SK-N-SH treated with all-trans-retinoic acid at 6 μM for 48 hours (cell line): ENCODE measurements around the gene FAM228B.

Experiments used
- ATAC-seq: fragments of 200-7000 bp; cut with Tn5 transposase; 3 replicates; pipeline ENCODE4 v1.9.1; 2020; ENCODE audit warnings: mild to moderate bottlenecking, moderate library complexity
- ARNTL ChIP-seq: fragments of 450-650 bp; formaldehyde crosslinking; IDR thresholded peaks from 2 replicates; pipeline ENCODE4 v1.5.0; 2020; ENCODE audit warnings: low read depth, mild to moderate bottlenecking, moderate library complexity, borderline replicate concordance
- BACH2 ChIP-seq: fragments of 250-450 bp; sonication (Bioruptor Pico); IDR thresholded peaks from 2 replicates; pipeline ENCODE4 v1.9.0; 2021; ENCODE audit warnings: mild to moderate bottlenecking, borderline replicate concordance
- CSDC2 ChIP-seq: fragments of 250-450 bp; sonication (Bioruptor Pico); IDR thresholded peaks from 2 replicates; pipeline ENCODE4 v1.5.0; 2020; ENCODE audit warnings: mild to moderate bottlenecking, moderate library complexity
- ESRRG ChIP-seq: fragments of 250-450 bp; sonication (Bioruptor Pico); IDR thresholded peaks from 2 replicates; pipeline ENCODE4 v1.6.1; 2021; ENCODE audit warnings: mild to moderate bottlenecking
- GLIS3 ChIP-seq: fragments of 250-450 bp; sonication (Bioruptor Pico); IDR thresholded peaks from 2 replicates; pipeline ENCODE4 v1.5.0; 2020; ENCODE audit warnings: mild to moderate bottlenecking, moderate library complexity
- ISL1 ChIP-seq: fragments of 250-450 bp; sonication (Bioruptor Pico); IDR thresholded peaks from 2 replicates; pipeline ENCODE4 v2.1.2; 2022; ENCODE audit warnings: mild to moderate bottlenecking, moderate library complexity
- OSR1 ChIP-seq: fragments of 250-450 bp; sonication (Bioruptor Pico); IDR thresholded peaks from 2 replicates; pipeline ENCODE4 v1.8.0; 2022; ENCODE audit warnings: moderate library complexity, mild to moderate bottlenecking, inconsistent platforms
- POU6F1 ChIP-seq: fragments of 250-450 bp; sonication (Bioruptor Pico); IDR thresholded peaks from 2 replicates; pipeline ENCODE4 v1.8.0; 2021; ENCODE audit warnings: low read depth, mild to moderate bottlenecking, moderate library complexity, borderline replicate concordance
- PPARA ChIP-seq: fragments of 250-450 bp; sonication (Bioruptor Pico); IDR thresholded peaks from 2 replicates; pipeline ENCODE4 v1.5.0; 2020; ENCODE audit warnings: mild to moderate bottlenecking, borderline replicate concordance
- RARB ChIP-seq: fragments of 250-450 bp; sonication (Bioruptor Pico); IDR thresholded peaks from 2 replicates; pipeline ENCODE4 v1.8.0; 2021; ENCODE audit warnings: mild to moderate bottlenecking, moderate library complexity
- SNAI2 ChIP-seq: fragments of 250-450 bp; sonication (Bioruptor Pico); IDR thresholded peaks from 2 replicates; pipeline ENCODE4 v1.5.0; 2020; ENCODE audit warnings: mild to moderate bottlenecking, moderate library complexity
- TCF4 ChIP-seq: fragments of 250-450 bp; sonication (Bioruptor Pico); IDR thresholded peaks from 2 replicates; pipeline ENCODE4 v1.8.0; 2021; ENCODE audit warnings: mild to moderate bottlenecking, moderate library complexity, borderline replicate concordance
- TOX ChIP-seq: fragments of 250-450 bp; sonication (Bioruptor Pico); IDR thresholded peaks from 2 replicates; pipeline ENCODE4 v1.8.0; 2021; ENCODE audit warnings: mild to moderate bottlenecking, moderate library complexity, borderline replicate concordance
- ZC3H10 ChIP-seq: fragments of 250-450 bp; sonication (Bioruptor Pico); IDR thresholded peaks from 2 replicates; pipeline ENCODE4 v1.5.1; 2021; ENCODE audit warnings: mild to moderate bottlenecking, moderate library complexity
- ZFP3 ChIP-seq: fragments of 250-450 bp; sonication (Bioruptor Pico); IDR thresholded peaks from 2 replicates; pipeline ENCODE4 v1.5.0; 2020; ENCODE audit warnings: mild to moderate bottlenecking, moderate library complexity
- ZFP30 ChIP-seq: fragments of 450-650 bp; formaldehyde crosslinking; IDR thresholded peaks from 2 replicates; pipeline ENCODE4 v1.5.0; 2022; ENCODE audit warnings: mild to moderate bottlenecking, moderate library complexity
- ZNF565 ChIP-seq: fragments of 450-650 bp; formaldehyde crosslinking; conservative IDR thresholded peaks from 2 replicates; pipeline ENCODE4 v1.5.0; 2020; ENCODE audit warnings: low read depth, mild to moderate bottlenecking, moderate library complexity
- ZNF70 ChIP-seq: fragments of 450-650 bp; formaldehyde crosslinking; IDR thresholded peaks from 2 replicates; pipeline ENCODE4 v1.5.0; 2020; ENCODE audit warnings: mild to moderate bottlenecking, moderate library complexity
- ZNF8 ChIP-seq: fragments of 450-650 bp; formaldehyde crosslinking; IDR thresholded peaks from 2 replicates; pipeline ENCODE4 v1.5.0; 2020; ENCODE audit warnings: mild to moderate bottlenecking, moderate library complexity
- TF ChIP-seq, protein P1 (sequence below): fragments of 250-450 bp; sonication (Bioruptor Pico); IDR thresholded peaks from 2 replicates; pipeline ENCODE4 v1.5.1; 2020; ENCODE audit warnings: low read depth, mild to moderate bottlenecking, moderate library complexity
- TF ChIP-seq, protein P2 (sequence below): fragments of 250-450 bp; sonication (Bioruptor Pico); IDR thresholded peaks from 2 replicates; pipeline ENCODE4 v1.8.0; 2020; ENCODE audit warnings: mild to moderate bottlenecking, moderate library complexity, borderline replicate concordance
- TF ChIP-seq, protein P3 (sequence below): fragments of 250-450 bp; sonication (Bioruptor Pico); IDR thresholded peaks from 2 replicates; pipeline ENCODE4 v1.5.0; 2020; ENCODE audit warnings: mild to moderate bottlenecking, moderate library complexity
- TF ChIP-seq, protein P4 (sequence below): fragments of 250-450 bp; sonication (Bioruptor Pico); IDR thresholded peaks from 2 replicates; pipeline ENCODE4 v1.5.1; 2021; ENCODE audit warnings: mild to moderate bottlenecking, moderate library complexity

Gene FAM228B

GRCh38 chr2:24123195-24123921 lies at the start of gene FAM228B, which contains the start of gene PFN4:
FAM228B (plus strand) TSS chr2:24123469; CDS start chr2:24124362, 893 bp downstream.
PFN4 (minus strand) TSS chr2:24123334; CDS start chr2:24122535, 799 bp downstream.
- peak; percentile 84 for ATAC-seq
- TF ChIP-seq PPARA (CRISPR knock-in tag) (0 out of 2 replicates have a peak, but pooled peaks have one; percentile 39), ARNTL (CRISPR knock-in tag) (no peak), POU6F1 (no peak), SNAI2 (no peak), ZC3H10 (CRISPR knock-in tag) (no peak), RARB (CRISPR knock-in tag) (no peak), CSDC2 (CRISPR knock-in tag) (no peak), ZNF565 (CRISPR knock-in tag) (no peak), GLIS3 (CRISPR knock-in tag) (0 out of 2 replicates have a peak, but pooled peaks have one; percentile 32), ESRRG (CRISPR knock-in tag) (no peak), ZNF8 (CRISPR knock-in tag) (no peak), OSR1 (CRISPR knock-in tag) (no peak), ZNF70 (CRISPR knock-in tag) (0 out of 2 replicates have a peak, but pooled peaks have one; percentile 8), TOX (CRISPR knock-in tag) (no peak), ISL1 (CRISPR knock-in tag) (no peak), ZFP3 (0 out of 2 replicates have a peak, but pooled peaks have one; percentile 35), ZFP30 (no peak), TCF4 (CRISPR knock-in tag) (no peak), BACH2 (0 out of 2 replicates have a peak, but pooled peaks have one; percentile 49)
- TF ChIP-seq, protein P1, sequence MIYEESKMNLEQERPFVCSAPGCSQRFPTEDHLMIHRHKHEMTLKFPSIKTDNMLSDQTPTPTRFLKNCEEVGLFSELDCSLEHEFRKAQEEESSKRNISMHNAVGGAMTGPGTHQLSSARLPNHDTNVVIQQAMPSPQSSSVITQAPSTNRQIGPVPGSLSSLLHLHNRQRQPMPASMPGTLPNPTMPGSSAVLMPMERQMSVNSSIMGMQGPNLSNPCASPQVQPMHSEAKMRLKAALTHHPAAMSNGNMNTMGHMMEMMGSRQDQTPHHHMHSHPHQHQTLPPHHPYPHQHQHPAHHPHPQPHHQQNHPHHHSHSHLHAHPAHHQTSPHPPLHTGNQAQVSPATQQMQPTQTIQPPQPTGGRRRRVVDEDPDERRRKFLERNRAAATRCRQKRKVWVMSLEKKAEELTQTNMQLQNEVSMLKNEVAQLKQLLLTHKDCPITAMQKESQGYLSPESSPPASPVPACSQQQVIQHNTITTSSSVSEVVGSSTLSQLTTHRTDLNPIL, result no peak
- TF ChIP-seq, protein P2, sequence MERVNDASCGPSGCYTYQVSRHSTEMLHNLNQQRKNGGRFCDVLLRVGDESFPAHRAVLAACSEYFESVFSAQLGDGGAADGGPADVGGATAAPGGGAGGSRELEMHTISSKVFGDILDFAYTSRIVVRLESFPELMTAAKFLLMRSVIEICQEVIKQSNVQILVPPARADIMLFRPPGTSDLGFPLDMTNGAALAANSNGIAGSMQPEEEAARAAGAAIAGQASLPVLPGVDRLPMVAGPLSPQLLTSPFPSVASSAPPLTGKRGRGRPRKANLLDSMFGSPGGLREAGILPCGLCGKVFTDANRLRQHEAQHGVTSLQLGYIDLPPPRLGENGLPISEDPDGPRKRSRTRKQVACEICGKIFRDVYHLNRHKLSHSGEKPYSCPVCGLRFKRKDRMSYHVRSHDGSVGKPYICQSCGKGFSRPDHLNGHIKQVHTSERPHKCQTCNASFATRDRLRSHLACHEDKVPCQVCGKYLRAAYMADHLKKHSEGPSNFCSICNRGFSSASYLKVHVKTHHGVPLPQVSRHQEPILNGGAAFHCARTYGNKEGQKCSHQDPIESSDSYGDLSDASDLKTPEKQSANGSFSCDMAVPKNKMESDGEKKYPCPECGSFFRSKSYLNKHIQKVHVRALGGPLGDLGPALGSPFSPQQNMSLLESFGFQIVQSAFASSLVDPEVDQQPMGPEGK (CRISPR knock-in tag), result no peak
- TF ChIP-seq, protein P3, sequence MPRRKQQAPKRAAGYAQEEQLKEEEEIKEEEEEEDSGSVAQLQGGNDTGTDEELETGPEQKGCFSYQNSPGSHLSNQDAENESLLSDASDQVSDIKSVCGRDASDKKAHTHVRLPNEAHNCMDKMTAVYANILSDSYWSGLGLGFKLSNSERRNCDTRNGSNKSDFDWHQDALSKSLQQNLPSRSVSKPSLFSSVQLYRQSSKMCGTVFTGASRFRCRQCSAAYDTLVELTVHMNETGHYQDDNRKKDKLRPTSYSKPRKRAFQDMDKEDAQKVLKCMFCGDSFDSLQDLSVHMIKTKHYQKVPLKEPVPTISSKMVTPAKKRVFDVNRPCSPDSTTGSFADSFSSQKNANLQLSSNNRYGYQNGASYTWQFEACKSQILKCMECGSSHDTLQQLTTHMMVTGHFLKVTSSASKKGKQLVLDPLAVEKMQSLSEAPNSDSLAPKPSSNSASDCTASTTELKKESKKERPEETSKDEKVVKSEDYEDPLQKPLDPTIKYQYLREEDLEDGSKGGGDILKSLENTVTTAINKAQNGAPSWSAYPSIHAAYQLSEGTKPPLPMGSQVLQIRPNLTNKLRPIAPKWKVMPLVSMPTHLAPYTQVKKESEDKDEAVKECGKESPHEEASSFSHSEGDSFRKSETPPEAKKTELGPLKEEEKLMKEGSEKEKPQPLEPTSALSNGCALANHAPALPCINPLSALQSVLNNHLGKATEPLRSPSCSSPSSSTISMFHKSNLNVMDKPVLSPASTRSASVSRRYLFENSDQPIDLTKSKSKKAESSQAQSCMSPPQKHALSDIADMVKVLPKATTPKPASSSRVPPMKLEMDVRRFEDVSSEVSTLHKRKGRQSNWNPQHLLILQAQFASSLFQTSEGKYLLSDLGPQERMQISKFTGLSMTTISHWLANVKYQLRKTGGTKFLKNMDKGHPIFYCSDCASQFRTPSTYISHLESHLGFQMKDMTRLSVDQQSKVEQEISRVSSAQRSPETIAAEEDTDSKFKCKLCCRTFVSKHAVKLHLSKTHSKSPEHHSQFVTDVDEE (CRISPR knock-in tag), result peak; percentile 12
- TF ChIP-seq, protein P4, sequence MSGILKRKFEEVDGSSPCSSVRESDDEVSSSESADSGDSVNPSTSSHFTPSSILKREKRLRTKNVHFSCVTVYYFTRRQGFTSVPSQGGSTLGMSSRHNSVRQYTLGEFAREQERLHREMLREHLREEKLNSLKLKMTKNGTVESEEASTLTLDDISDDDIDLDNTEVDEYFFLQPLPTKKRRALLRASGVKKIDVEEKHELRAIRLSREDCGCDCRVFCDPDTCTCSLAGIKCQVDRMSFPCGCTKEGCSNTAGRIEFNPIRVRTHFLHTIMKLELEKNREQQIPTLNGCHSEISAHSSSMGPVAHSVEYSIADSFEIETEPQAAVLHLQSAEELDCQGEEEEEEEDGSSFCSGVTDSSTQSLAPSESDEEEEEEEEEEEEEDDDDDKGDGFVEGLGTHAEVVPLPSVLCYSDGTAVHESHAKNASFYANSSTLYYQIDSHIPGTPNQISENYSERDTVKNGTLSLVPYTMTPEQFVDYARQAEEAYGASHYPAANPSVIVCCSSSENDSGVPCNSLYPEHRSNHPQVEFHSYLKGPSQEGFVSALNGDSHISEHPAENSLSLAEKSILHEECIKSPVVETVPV (CRISPR knock-in tag), result no peak

DNA sequence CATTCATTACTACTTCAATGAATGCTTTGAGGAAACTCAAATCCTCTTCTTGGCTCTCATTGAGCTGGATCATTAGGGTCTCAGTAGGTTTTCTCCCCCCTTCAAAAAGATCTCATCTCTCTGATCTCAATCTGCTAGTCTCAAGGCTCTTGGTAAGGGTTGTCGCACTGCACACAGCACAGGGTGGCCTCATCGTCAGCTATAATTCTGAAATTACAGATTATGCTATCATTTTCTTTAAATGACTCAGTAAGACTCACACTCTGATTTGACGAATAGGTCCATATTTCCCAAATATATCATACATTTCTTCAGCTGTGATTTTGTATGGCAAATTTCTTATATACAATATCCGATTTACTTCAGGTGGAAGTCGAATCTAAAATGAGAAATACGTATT lies 49.5 kb upstream of the FAM228B start:
- no peak for ATAC-seq
- no peak for TF ChIP-seq RARB (CRISPR knock-in tag)
- no peak for TF ChIP-seq GLIS3 (CRISPR knock-in tag)
- no peak for TF ChIP-seq BACH2
- TF ChIP-seq CSDC2 (CRISPR knock-in tag), result no peak
- TF ChIP-seq ZFP30, result no peak
- TF ChIP-seq, protein P1, result no peak
- TF ChIP-seq POU6F1, result no peak
- TF ChIP-seq SNAI2, result no peak
- no peak for TF ChIP-seq TOX (CRISPR knock-in tag)
- no peak for TF ChIP-seq ISL1 (CRISPR knock-in tag)
- TF ChIP-seq, protein P4 (CRISPR knock-in tag), result no peak
